GM23248 (cell line): ENCODE data around the gene RFPL3. TPM values are rescaled to one million over a fixed set of nuclear protein-coding genes. Genes with fewer than 3 reads are reported as not detected.

Experiments
- DNase-seq: peaks from one replicate; pipeline ENCODE4 v3.0.0-alpha.2; 2015
- H2AFZ ChIP-seq: fragments of 200-600 bp; sonication (generic); 2 replicates; pipeline ENCODE4 v1.6.1; 2016; ENCODE audit warnings: antibody characterized with exemption
- H3F3A ChIP-seq: fragments of 200-600 bp; sonication (generic); 2 replicates; pipeline ENCODE4 v1.6.1; 2016; ENCODE audit warnings: mild to moderate bottlenecking, antibody characterized with exemption, mixed run types; ENCODE audit not compliant: insufficient read depth
- H3K27ac ChIP-seq: fragments of 200-600 bp; sonication (generic); 2 replicates; pipeline ENCODE4 v1.5.1; 2016; ENCODE audit warnings: mild to moderate bottlenecking
- H3K27me3 ChIP-seq: fragments of 200-600 bp; sonication (generic); replicated peaks from 2 replicates; pipeline ENCODE4 v1.6.1; 2016; ENCODE audit warnings: mild to moderate bottlenecking; ENCODE audit not compliant: insufficient read depth
- H3K36me3 ChIP-seq: fragments of 200-600 bp; sonication (generic); 2 replicates; pipeline ENCODE4 v1.6.1; 2016; ENCODE audit warnings: low read depth, mild to moderate bottlenecking
- H3K4me1 ChIP-seq: fragments of 200-600 bp; sonication (generic); 2 replicates; pipeline ENCODE4 v1.6.1; 2016; ENCODE audit warnings: mild to moderate bottlenecking; ENCODE audit not compliant: insufficient read depth
- H3K4me2 ChIP-seq: fragments of 200-600 bp; sonication (generic); one replicate; pipeline ENCODE4 v1.6.1; 2016; ENCODE audit warnings: mild to moderate bottlenecking; ENCODE audit not compliant: unreplicated experiment
- H3K4me3 ChIP-seq: fragments of 200-600 bp; sonication (generic); 2 replicates; pipeline ENCODE4 v1.5.1; 2016; ENCODE audit warnings: mild to moderate bottlenecking
- H3K79me2 ChIP-seq: fragments of 200-600 bp; sonication (generic); 2 replicates; pipeline ENCODE4 v1.6.1; 2016; ENCODE audit warnings: mild to moderate bottlenecking; ENCODE audit not compliant: insufficient read depth
- H3K9ac ChIP-seq: fragments of 200-600 bp; sonication (generic); 2 replicates; pipeline ENCODE4 v1.6.1; 2016; ENCODE audit warnings: mild to moderate bottlenecking
- H3K9me2 ChIP-seq: fragments of 200-600 bp; sonication (generic); 2 replicates; pipeline ENCODE4 v1.6.1; 2016; ENCODE audit warnings: mixed run types, mild to moderate bottlenecking, moderate library complexity; ENCODE audit not compliant: insufficient read depth
- H3K9me3 ChIP-seq: fragments of 200-600 bp; sonication (generic); one replicate; pipeline ENCODE4 v1.6.1; 2017; ENCODE audit warnings: low read depth
- H4K20me1 ChIP-seq: fragments of 200-600 bp; sonication (generic); 2 replicates; pipeline ENCODE4 v1.6.0; 2016; ENCODE audit not compliant: insufficient read depth
- EZH2 ChIP-seq: fragments of 200-600 bp; sonication (generic); IDR thresholded peaks from 2 replicates; pipeline ENCODE4 v1.6.1; 2018; ENCODE audit warnings: antibody characterized with exemption, mild to moderate bottlenecking; ENCODE audit not compliant: insufficient read depth, poor library complexity, severe bottlenecking
- EZH2phosphoT487 ChIP-seq: fragments of 200-600 bp; sonication (generic); IDR thresholded peaks from 2 replicates; pipeline ENCODE4 v1.6.1; 2018; ENCODE audit warnings: antibody characterized with exemption, moderate library complexity, mild to moderate bottlenecking, low read depth; ENCODE audit not compliant: insufficient read depth
- WGBS, 2 experiments: methylation state at CpG; one replicate each; pipeline ENCODE4 v1.1.6; 2015 to 2017; ENCODE audit warnings: low lambda C conversion rate in 2 of 2, low coverage in 1 of 2; ENCODE audit errors: missing lambda C conversion rate in 2 of 2; 5-methylcytosine and 5-hydroxymethylcytosine counted together
- in situ Hi-C: fragments of 300-500 bp; cut with MboI; formaldehyde crosslinking; loops from 2 replicates; pipeline ENCODE4 v1.15.0; 2020
- polyA plus RNA-seq: library from polyadenylated mRNA; unstranded; fragments of >200 nt; fragmentation: Nextera tagmentation; extraction: Ambion mirVana; gene quantifications from 2 replicates; pipeline ENCODE4 v1.2.1, GENCODE V29; 2016
- total RNA-seq: library from RNA; depleted of rRNA; stranded (reverse); fragments of >200 nt; shearing (Covaris generic); gene quantifications from 2 replicates; pipeline ENCODE4 v1.2.3, GENCODE V29; 2014

The RFPL3 gene
- total and polyA plus RNA-seq, 2 experiments from 2014 or later, result not detected

GRCh38 chr22:32325416-32325801 is 32.3 kb upstream of the RFPL3 start:
- H4K20me1 ChIP-seq, result no peaks in the 10 kb centered on the region
- no peak for TF ChIP-seq EZH2
- no peak for TF ChIP-seq EZH2phosphoT487
- H3K4me3 ChIP-seq, result no peak overlapping the region
- no peaks in the 10 kb centered on the region for H3F3A ChIP-seq
- H3K9me3 ChIP-seq, result no peaks in the 10 kb centered on the region
- H3K4me1 ChIP-seq, result no peaks in the 10 kb centered on the region
- in situ Hi-C loops, result no loop called here
- H2AFZ ChIP-seq, result no peak overlapping the region
- H3K27ac ChIP-seq, result no peak overlapping the region
- H3K9me2 ChIP-seq, result no peaks in the 10 kb centered on the region
- no peaks in the 10 kb centered on the region for H3K36me3 ChIP-seq
- no peak overlapping the region for H3K9ac ChIP-seq
- no peaks in the 10 kb centered on the region for H3K79me2 ChIP-seq
- DNase-seq, result no peak
- WGBS, 2 experiments, result 31% methylated on average over 9 of the region's 9 CpGs
- no peaks in the 10 kb centered on the region for H3K27me3 ChIP-seq
- no peak overlapping the region for H3K4me2 ChIP-seq

- Histone ChIP-seq H3K4me1 (no peaks in the 10 kb centered on the region), H3K9ac (no peak overlapping the region), H3K36me3 (no peaks in the 10 kb centered on the region), H3K4me3 (no peak overlapping the region), H3K27me3 (no peaks in the 10 kb centered on the region), H3F3A (no peaks in the 10 kb centered on the region), H3K9me2 (no peaks in the 10 kb centered on the region), H3K9me3 (no peaks in the 10 kb centered on the region), H2AFZ (no peak overlapping the region), H3K27ac (no peak overlapping the region), H3K4me2 (no peak overlapping the region), H3K79me2 (no peaks in the 10 kb centered on the region), H4K20me1 (no peaks in the 10 kb centered on the region)
- in situ Hi-C loops, result no loop called here
- DNase-seq, result no peak
- WGBS, 2 experiments, result 53 to 60% methylated on average over 7 of the region's 7 CpGs
- TF ChIP-seq EZH2phosphoT487 (no peak), EZH2 (no peak)
These were observed 31.8 kb upstream of the RFPL3 start for GRCh38 chr22:32325811-32326237.

GRCh38 chr22:32326647-32327046 is 31.0 kb upstream of the RFPL3 start:
- Histone ChIP-seq H3K79me2 (no peaks in the 10 kb centered on the region), H3K36me3 (no peaks in the 10 kb centered on the region), H3K4me3 (no peak overlapping the region), H3K9me2 (no peaks in the 10 kb centered on the region), H3K9me3 (no peaks in the 10 kb centered on the region), H2AFZ (no peak overlapping the region), H3K4me2 (no peak overlapping the region), H3K27ac (no peak overlapping the region), H3F3A (no peaks in the 10 kb centered on the region), H4K20me1 (no peaks in the 10 kb centered on the region), H3K4me1 (no peaks in the 10 kb centered on the region), H3K27me3 (no peaks in the 10 kb centered on the region), H3K9ac (no peak overlapping the region)
- in situ Hi-C loops, result no loop called here
- WGBS, 2 experiments, result 71 to 80% methylated on average over 10 of the region's 10 CpGs
- no peak for DNase-seq
- TF ChIP-seq EZH2phosphoT487, result no peak
- TF ChIP-seq EZH2, result no peak

GRCh38 chr22:32327066-32327465 is 30.6 kb upstream of the RFPL3 start:
- H3K9me2 ChIP-seq, result no peaks in the 10 kb centered on the region
- H3K27me3 ChIP-seq, result no peaks in the 10 kb centered on the region
- H2AFZ ChIP-seq, result no peak overlapping the region
- no peaks in the 10 kb centered on the region for H3K79me2 ChIP-seq
- TF ChIP-seq EZH2 (no peak), EZH2phosphoT487 (no peak)
- H3K4me2 ChIP-seq, result no peak overlapping the region
- no peaks in the 10 kb centered on the region for H4K20me1 ChIP-seq
- no peaks in the 10 kb centered on the region for H3K36me3 ChIP-seq
- 77 to 82% methylated on average over 4 of the region's 4 CpGs for WGBS, 2 experiments
- no peak overlapping the region for H3K9ac ChIP-seq
- H3K27ac ChIP-seq, result no peak overlapping the region
- H3K4me3 ChIP-seq, result no peak overlapping the region
- peak; percentile 19 for DNase-seq
- H3K4me1 ChIP-seq, result no peaks in the 10 kb centered on the region
- in situ Hi-C loops, result no loop called here
- no peaks in the 10 kb centered on the region for H3K9me3 ChIP-seq
- H3F3A ChIP-seq, result no peaks in the 10 kb centered on the region

- Histone ChIP-seq H3K27ac (no peak overlapping the region), H3F3A (no peaks in the 10 kb centered on the region), H3K9me3 (no peaks in the 10 kb centered on the region), H3K4me2 (no peak overlapping the region), H3K4me1 (no peaks in the 10 kb centered on the region), H3K4me3 (no peak overlapping the region), H3K36me3 (no peaks in the 10 kb centered on the region), H3K79me2 (no peaks in the 10 kb centered on the region), H3K9me2 (no peaks in the 10 kb centered on the region), H3K27me3 (no peaks in the 10 kb centered on the region), H4K20me1 (no peaks in the 10 kb centered on the region), H3K9ac (no peak overlapping the region), H2AFZ (no peak overlapping the region)
- no peak for DNase-seq
- WGBS, 2 experiments, result 59 to 65% methylated on average over 10 of the region's 10 CpGs
- TF ChIP-seq EZH2 (no peak), EZH2phosphoT487 (no peak)
- in situ Hi-C loops, result no loop called here
These were observed 30.0 kb upstream of the RFPL3 start for GRCh38 chr22:32327596-32328171.
